GM23338 (cell line): ENCODE results near the gene PRM3. TPM values are rescaled to one million over a fixed set of nuclear protein-coding genes. Genes with fewer than 3 reads are reported as not detected.

Source experiments
- ATAC-seq: fragments of 200-7000 bp; cut with Tn5 transposase; 3 replicates; pipeline ENCODE4 v1.9.1; 2020
- DNase-seq: peaks from one replicate; pipeline ENCODE4 v3.0.0-alpha.2; 2015; ENCODE audit warnings: low spot score
- H2AFZ ChIP-seq: fragments of 200-600 bp; sonication (generic); 2 replicates; pipeline ENCODE4 v1.8.0; 2016; ENCODE audit warnings: antibody characterized with exemption, mild to moderate bottlenecking, moderate library complexity
- H3F3A ChIP-seq: fragments of 200-600 bp; sonication (generic); replicated peaks from 2 replicates; pipeline ENCODE4 v1.8.0; 2017; ENCODE audit warnings: antibody characterized with exemption, mixed run types, low read depth
- H3K27ac ChIP-seq: fragments of 200-600 bp; sonication (generic); 2 replicates; pipeline ENCODE4 v1.6.1; 2016; ENCODE audit warnings: low read depth
- H3K27me3 ChIP-seq: fragments of 200-600 bp; sonication (generic); 2 replicates; pipeline ENCODE4 v1.8.0; 2016; ENCODE audit warnings: mild to moderate bottlenecking, mixed run types, moderate library complexity; ENCODE audit not compliant: insufficient read depth
- H3K36me3 ChIP-seq: fragments of 200-600 bp; sonication (generic); 2 replicates; pipeline ENCODE4 v1.8.0; 2016; ENCODE audit warnings: mild to moderate bottlenecking; ENCODE audit not compliant: insufficient read depth
- H3K4me1 ChIP-seq: fragments of 200-600 bp; sonication (generic); 2 replicates; pipeline ENCODE4 v1.8.0; 2016; ENCODE audit warnings: mild to moderate bottlenecking, moderate library complexity; ENCODE audit not compliant: insufficient read depth
- H3K4me2 ChIP-seq: fragments of 200-600 bp; sonication (generic); 2 replicates; pipeline ENCODE4 v1.7.1; 2017; ENCODE audit warnings: mixed run types
- H3K4me3 ChIP-seq: fragments of 200-600 bp; sonication (generic); 2 replicates; pipeline ENCODE4 v1.6.1; 2016; ENCODE audit warnings: mixed run types
- H3K79me2 ChIP-seq: fragments of 200-600 bp; sonication (generic); replicated peaks from 2 replicates; pipeline ENCODE4 v1.8.0; 2017; ENCODE audit warnings: mild to moderate bottlenecking; ENCODE audit not compliant: insufficient read depth
- H3K9me2 ChIP-seq: fragments of 200-600 bp; sonication (generic); 2 replicates; pipeline ENCODE4 v1.8.0; 2017; ENCODE audit not compliant: insufficient read depth
- H4K20me1 ChIP-seq: fragments of 200-600 bp; sonication (generic); replicated peaks from 2 replicates; pipeline ENCODE4 v1.8.0; 2017; ENCODE audit warnings: mild to moderate bottlenecking; ENCODE audit not compliant: insufficient read depth
- H3K27ac Mint-ChIP-seq: 2 replicates; pipeline ENCODE4 v1.8.0; 2020; ENCODE audit warnings: inconsistent platforms, mild to moderate bottlenecking, moderate library complexity, mixed read lengths
- H3K27me3 Mint-ChIP-seq: 3 replicates; pipeline ENCODE4 v1.8.0; 2022; ENCODE audit warnings: low read depth, mild to moderate bottlenecking, moderate library complexity, mixed read lengths, inconsistent platforms; ENCODE audit not compliant: insufficient read depth, poor library complexity
- H3K36me3 Mint-ChIP-seq: 3 replicates; pipeline ENCODE4 v1.8.0; 2021; ENCODE audit warnings: low read depth, mild to moderate bottlenecking, inconsistent platforms, moderate library complexity, mixed read lengths
- H3K4me1 Mint-ChIP-seq: 3 replicates; pipeline ENCODE4 v1.8.0; 2020; ENCODE audit warnings: mild to moderate bottlenecking, inconsistent platforms, mixed read lengths
- H3K4me3 Mint-ChIP-seq: 3 replicates; pipeline ENCODE4 v1.8.0; 2021; ENCODE audit warnings: moderate library complexity, mild to moderate bottlenecking, inconsistent platforms, mixed read lengths
- H3K9me3 Mint-ChIP-seq: 3 replicates; pipeline ENCODE4 v1.8.0; 2020; ENCODE audit warnings: moderate library complexity, mild to moderate bottlenecking, inconsistent platforms, mixed read lengths
- CREB1 ChIP-seq: fragments of 250-450 bp; sonication (Bioruptor Pico); IDR thresholded peaks from 2 replicates; pipeline ENCODE4 v1.5.0; 2020; ENCODE audit warnings: low read depth, mild to moderate bottlenecking, moderate library complexity
- EZH2 ChIP-seq: fragments of 200-600 bp; sonication (generic); IDR thresholded peaks from one replicate; pipeline ENCODE4 v1.8.0; 2017; ENCODE audit warnings: antibody characterized with exemption, mild to moderate bottlenecking, low read depth; ENCODE audit not compliant: unreplicated experiment
- JUNB ChIP-seq: IDR thresholded peaks from one replicate; pipeline ENCODE4 v1.6.1; 2016; ENCODE audit warnings: antibody characterized with exemption; ENCODE audit not compliant: unreplicated experiment
- POLR2AphosphoS5 ChIP-seq: IDR thresholded peaks from 2 replicates; pipeline ENCODE4 v1.6.1; 2016; ENCODE audit warnings: antibody characterized with exemption, low read depth
- STAT1 ChIP-seq: IDR thresholded peaks from one replicate; pipeline ENCODE4 v1.6.1; 2016; ENCODE audit warnings: antibody characterized with exemption; ENCODE audit not compliant: unreplicated experiment
- ZNF114 ChIP-seq: fragments of 250-450 bp; sonication (Bioruptor Pico); IDR thresholded peaks from 2 replicates; pipeline ENCODE4 v1.5.0; 2020; ENCODE audit warnings: mild to moderate bottlenecking, moderate library complexity
- ZNF331 ChIP-seq: fragments of 250-450 bp; sonication (Bioruptor Pico); IDR thresholded peaks from 2 replicates; pipeline ENCODE4 v1.5.0; 2020; ENCODE audit warnings: low read depth, mild to moderate bottlenecking, moderate library complexity
- polyA plus RNA-seq: library from polyadenylated mRNA; unstranded; fragments of >200 nt; fragmentation: Nextera tagmentation; extraction: Ambion mirVana; gene quantifications from 2 replicates; pipeline ENCODE4 v1.2.1, GENCODE V29; 2016
- total RNA-seq: library from RNA; depleted of rRNA; stranded (reverse); fragments of >200 nt; shearing (Covaris generic); gene quantifications from 2 replicates; pipeline ENCODE4 v1.2.3, GENCODE V29; 2014
- TF ChIP-seq, protein P1 (sequence below): IDR thresholded peaks from one replicate; pipeline ENCODE4 v1.6.1; 2018; ENCODE audit warnings: antibody characterized with exemption; ENCODE audit not compliant: unreplicated experiment
- TF ChIP-seq, protein P2 (sequence below): IDR thresholded peaks from 2 replicates; pipeline ENCODE4 v1.6.1; 2016; ENCODE audit warnings: antibody characterized with exemption
- TF ChIP-seq, protein P3 (sequence below): fragments of 250-450 bp; sonication (Bioruptor Pico); IDR thresholded peaks from 2 replicates; pipeline ENCODE4 v1.5.0; 2020; ENCODE audit warnings: mild to moderate bottlenecking, moderate library complexity

The PRM3 gene
- total and polyA plus RNA-seq, 2 experiments from 2014 or later: not detected

DNA sequence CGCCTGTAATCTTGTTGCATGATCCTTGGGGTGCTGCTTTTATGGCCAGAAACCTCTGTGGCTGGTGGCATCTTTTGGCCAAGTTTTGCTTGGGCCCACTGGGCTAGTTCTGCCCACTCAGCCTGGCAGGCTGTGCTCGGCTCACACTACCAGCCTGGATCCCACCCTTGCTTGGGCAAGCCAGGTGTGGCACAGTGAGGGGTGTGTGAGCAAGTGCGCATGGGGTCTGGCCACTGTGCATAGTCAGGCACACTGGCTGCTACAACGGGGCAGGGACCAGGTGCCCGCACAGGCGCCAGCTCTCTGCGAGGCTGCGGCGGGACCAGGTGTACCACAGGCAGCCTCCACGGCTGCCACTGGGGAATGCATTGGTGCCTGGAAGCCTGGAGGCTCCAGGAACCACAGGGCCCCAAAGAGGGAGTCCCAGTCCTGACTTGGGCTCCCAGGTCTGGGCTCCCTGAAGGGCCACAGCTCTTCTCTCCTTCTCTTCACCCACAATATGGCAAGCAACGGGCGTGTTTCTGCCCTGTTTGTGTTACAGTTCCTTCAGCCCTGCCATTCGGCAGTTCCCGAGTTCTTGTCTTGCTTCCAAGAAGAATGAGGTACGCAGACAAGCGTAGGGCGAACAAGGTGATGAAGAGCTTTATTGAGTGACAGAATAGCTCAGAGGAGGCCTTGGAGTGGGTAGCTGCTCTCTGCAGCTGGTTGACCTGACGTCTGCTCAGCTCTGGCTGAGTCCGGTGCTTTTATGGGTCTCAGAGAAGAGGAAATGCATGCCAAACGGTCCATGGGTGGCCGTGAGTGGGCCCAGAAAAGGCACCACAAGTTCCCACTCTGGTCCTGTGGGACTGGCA is 34.4 kb upstream of the PRM3 start (continued):
- TF ChIP-seq, protein P1, sequence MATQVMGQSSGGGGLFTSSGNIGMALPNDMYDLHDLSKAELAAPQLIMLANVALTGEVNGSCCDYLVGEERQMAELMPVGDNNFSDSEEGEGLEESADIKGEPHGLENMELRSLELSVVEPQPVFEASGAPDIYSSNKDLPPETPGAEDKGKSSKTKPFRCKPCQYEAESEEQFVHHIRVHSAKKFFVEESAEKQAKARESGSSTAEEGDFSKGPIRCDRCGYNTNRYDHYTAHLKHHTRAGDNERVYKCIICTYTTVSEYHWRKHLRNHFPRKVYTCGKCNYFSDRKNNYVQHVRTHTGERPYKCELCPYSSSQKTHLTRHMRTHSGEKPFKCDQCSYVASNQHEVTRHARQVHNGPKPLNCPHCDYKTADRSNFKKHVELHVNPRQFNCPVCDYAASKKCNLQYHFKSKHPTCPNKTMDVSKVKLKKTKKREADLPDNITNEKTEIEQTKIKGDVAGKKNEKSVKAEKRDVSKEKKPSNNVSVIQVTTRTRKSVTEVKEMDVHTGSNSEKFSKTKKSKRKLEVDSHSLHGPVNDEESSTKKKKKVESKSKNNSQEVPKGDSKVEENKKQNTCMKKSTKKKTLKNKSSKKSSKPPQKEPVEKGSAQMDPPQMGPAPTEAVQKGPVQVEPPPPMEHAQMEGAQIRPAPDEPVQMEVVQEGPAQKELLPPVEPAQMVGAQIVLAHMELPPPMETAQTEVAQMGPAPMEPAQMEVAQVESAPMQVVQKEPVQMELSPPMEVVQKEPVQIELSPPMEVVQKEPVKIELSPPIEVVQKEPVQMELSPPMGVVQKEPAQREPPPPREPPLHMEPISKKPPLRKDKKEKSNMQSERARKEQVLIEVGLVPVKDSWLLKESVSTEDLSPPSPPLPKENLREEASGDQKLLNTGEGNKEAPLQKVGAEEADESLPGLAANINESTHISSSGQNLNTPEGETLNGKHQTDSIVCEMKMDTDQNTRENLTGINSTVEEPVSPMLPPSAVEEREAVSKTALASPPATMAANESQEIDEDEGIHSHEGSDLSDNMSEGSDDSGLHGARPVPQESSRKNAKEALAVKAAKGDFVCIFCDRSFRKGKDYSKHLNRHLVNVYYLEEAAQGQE: no peak
- TF ChIP-seq POLR2AphosphoS5: no peak
- TF ChIP-seq, protein P2, sequence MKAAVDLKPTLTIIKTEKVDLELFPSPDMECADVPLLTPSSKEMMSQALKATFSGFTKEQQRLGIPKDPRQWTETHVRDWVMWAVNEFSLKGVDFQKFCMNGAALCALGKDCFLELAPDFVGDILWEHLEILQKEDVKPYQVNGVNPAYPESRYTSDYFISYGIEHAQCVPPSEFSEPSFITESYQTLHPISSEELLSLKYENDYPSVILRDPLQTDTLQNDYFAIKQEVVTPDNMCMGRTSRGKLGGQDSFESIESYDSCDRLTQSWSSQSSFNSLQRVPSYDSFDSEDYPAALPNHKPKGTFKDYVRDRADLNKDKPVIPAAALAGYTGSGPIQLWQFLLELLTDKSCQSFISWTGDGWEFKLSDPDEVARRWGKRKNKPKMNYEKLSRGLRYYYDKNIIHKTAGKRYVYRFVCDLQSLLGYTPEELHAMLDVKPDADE: no peak
- TF ChIP-seq ZNF331 (CRISPR knock-in tag): no peak

DNA sequence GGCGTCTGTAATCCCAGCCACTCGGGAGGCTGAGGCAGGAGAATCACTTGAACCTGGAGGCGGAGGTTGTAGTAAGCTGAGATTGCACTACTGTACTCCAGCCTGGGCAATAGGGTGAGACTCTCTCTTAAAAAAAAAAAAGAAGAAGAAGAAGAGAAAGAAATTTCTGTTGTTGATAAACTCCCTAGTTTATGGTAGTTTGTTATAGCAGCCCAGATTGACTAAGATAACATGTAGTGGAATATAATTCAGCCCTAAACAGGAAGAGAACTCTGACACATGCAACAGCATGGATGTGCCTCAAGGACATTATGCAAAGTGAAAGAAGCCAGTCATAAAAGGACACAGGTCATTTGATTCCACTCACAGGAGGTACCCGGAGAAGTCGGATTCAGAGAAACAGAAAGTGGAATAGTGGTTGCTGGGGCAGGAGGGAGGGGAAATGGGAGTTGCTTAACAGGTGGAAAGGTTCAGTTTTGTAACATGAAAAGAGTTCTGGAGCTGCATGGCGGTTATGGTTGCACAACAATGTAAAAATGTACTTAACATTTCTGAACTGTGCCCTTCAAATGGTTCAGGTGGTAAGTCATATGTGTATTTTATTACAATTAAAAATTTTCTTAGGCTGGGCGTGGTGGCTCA is 33.7 kb upstream of the PRM3 start:
- Mint-ChIP-seq H3K27ac (no peak overlapping the region), H3K4me3 (no peak overlapping the region), H3K27me3 (peaks cover 6% of the 10 kb centered on the region), H3K36me3 (no peaks in the 10 kb centered on the region; the same call in 2 of the 3 replicates), H3K9me3 (0 out of 3 replicates have a peak, but pooled peaks cover 2% of the 10 kb centered on the region), H3K4me1 (peaks cover 13% of the 10 kb centered on the region)
- Histone ChIP-seq H3K36me3 (no peaks in the 10 kb centered on the region; the same call in 1 of the 2 replicates), H4K20me1 (no peaks in the 10 kb centered on the region), H3K79me2 (no peaks in the 10 kb centered on the region), H3K27me3 (no peaks in the 10 kb centered on the region), H3K9me2 (no peaks in the 10 kb centered on the region; the same call in 1 of the 2 replicates), H3K4me1 (peaks cover 15% of the 10 kb centered on the region; the same call in 1 of the 2 replicates), H2AFZ (no peak overlapping the region), H3F3A (0 out of 2 replicates have a peak, but pooled peaks cover 6% of the 10 kb centered on the region), H3K4me3 (no peak overlapping the region), H3K4me2 (no peak overlapping the region), H3K27ac (no peak overlapping the region)
- DNase-seq (no peak), ATAC-seq (no peak)
- TF ChIP-seq CREB1 (CRISPR knock-in tag) (no peak), EZH2 (no peak), ZNF114 (CRISPR knock-in tag) (no peak), STAT1 (no peak), JUNB (no peak)
- TF ChIP-seq, protein P3, sequence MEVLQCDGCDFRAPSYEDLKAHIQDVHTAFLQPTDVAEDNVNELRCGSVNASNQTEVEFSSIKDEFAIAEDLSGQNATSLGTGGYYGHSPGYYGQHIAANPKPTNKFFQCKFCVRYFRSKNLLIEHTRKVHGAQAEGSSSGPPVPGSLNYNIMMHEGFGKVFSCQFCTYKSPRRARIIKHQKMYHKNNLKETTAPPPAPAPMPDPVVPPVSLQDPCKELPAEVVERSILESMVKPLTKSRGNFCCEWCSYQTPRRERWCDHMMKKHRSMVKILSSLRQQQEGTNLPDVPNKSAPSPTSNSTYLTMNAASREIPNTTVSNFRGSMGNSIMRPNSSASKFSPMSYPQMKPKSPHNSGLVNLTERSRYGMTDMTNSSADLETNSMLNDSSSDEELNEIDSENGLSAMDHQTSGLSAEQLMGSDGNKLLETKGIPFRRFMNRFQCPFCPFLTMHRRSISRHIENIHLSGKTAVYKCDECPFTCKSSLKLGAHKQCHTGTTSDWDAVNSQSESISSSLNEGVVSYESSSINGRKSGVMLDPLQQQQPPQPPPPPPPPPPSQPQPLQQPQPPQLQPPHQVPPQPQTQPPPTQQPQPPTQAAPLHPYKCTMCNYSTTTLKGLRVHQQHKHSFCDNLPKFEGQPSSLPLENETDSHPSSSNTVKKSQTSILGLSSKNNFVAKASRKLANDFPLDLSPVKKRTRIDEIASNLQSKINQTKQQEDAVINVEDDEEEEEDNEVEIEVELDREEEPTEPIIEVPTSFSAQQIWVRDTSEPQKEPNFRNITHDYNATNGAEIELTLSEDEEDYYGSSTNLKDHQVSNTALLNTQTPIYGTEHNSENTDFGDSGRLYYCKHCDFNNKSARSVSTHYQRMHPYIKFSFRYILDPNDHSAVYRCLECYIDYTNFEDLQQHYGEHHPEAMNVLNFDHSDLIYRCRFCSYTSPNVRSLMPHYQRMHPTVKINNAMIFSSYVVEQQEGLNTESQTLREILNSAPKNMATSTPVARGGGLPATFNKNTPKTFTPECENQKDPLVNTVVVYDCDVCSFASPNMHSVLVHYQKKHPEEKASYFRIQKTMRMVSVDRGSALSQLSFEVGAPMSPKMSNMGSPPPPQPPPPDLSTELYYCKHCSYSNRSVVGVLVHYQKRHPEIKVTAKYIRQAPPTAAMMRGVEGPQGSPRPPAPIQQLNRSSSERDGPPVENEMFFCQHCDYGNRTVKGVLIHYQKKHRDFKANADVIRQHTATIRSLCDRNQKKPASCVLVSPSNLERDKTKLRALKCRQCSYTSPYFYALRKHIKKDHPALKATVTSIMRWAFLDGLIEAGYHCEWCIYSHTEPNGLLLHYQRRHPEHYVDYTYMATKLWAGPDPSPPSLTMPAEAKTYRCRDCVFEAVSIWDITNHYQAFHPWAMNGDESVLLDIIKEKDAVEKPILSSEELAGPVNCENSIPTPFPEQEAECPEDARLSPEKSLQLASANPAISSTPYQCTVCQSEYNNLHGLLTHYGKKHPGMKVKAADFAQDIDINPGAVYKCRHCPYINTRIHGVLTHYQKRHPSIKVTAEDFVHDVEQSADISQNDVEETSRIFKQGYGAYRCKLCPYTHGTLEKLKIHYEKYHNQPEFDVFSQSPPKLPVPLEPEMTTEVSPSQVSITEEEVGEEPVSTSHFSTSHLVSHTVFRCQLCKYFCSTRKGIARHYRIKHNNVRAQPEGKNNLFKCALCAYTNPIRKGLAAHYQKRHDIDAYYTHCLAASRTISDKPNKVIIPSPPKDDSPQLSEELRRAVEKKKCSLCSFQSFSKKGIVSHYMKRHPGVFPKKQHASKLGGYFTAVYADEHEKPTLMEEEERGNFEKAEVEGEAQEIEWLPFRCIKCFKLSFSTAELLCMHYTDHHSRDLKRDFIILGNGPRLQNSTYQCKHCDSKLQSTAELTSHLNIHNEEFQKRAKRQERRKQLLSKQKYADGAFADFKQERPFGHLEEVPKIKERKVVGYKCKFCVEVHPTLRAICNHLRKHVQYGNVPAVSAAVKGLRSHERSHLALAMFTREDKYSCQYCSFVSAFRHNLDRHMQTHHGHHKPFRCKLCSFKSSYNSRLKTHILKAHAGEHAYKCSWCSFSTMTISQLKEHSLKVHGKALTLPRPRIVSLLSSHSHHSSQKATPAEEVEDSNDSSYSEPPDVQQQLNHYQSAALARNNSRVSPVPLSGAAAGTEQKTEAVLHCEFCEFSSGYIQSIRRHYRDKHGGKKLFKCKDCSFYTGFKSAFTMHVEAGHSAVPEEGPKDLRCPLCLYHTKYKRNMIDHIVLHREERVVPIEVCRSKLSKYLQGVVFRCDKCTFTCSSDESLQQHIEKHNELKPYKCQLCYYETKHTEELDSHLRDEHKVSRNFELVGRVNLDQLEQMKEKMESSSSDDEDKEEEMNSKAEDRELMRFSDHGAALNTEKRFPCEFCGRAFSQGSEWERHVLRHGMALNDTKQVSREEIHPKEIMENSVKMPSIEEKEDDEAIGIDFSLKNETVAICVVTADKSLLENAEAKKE: no peak
